D341Med (cell line): Measurements from ENCODE around the gene MAN1A1.
"Not testable (repeated sequence)": the region's sequence is repeated elsewhere in the genome, so short reads cannot be mapped to it uniquely, and the experiment has no call there.

Source experiments
- DNase-seq: peaks from one replicate; pipeline ENCODE4 v3.0.0; 2012; ENCODE audit warnings: low spot score

The MAN1A1 gene

GRCh38 chr6:119170447-119171087, 179.0 kb downstream of the MAN1A1 start:
- no peak for DNase-seq

GRCh38 chr6:119170103-119170446, 179.5 kb downstream of the MAN1A1 start:
- no peak for DNase-seq

- DNase-seq = not testable (repeated sequence)
These were observed 180.2 kb downstream of the MAN1A1 start for GRCh38 chr6:119169355-119169754.

GRCh38 chr6:119166024-119166784, 183.4 kb downstream of the MAN1A1 start:
- no peak for DNase-seq

- no peak for DNase-seq
These were observed 186.6 kb downstream of the MAN1A1 start for GRCh38 chr6:119163006-119163405.

- DNase-seq = no peak
These were observed 187.3 kb downstream of the MAN1A1 start for GRCh38 chr6:119162134-119162775.

- DNase-seq = peak; percentile 67
These were observed 188.1 kb downstream of the MAN1A1 start for GRCh38 chr6:119161438-119161837.

- no peak for DNase-seq
These were observed 188.7 kb downstream of the MAN1A1 start for GRCh38 chr6:119160911-119161310.

GRCh38 chr6:119158057-119158848, 191.3 kb downstream of the MAN1A1 start:
- DNase-seq = no peak

- DNase-seq = no peak
These were observed 192.1 kb downstream of the MAN1A1 start for GRCh38 chr6:119157506-119157815.

GRCh38 chr6:119156757-119157505, 192.6 kb downstream of the MAN1A1 start:
- no peak for DNase-seq

GRCh38 chr6:119156082-119156481, 193.5 kb downstream of the MAN1A1 start:
- DNase-seq = not testable (repeated sequence)

- DNase-seq = no peak
These were observed 197.4 kb downstream of the MAN1A1 start for GRCh38 chr6:119152187-119152586.

- no peak for DNase-seq
These were observed 200.6 kb downstream of the MAN1A1 start for GRCh38 chr6:119148825-119149525.

GRCh38 chr6:119148098-119148824, 201.3 kb downstream of the MAN1A1 start:
- DNase-seq = peak; percentile 64

- DNase-seq = no peak
These were observed 202.2 kb downstream of the MAN1A1 start for GRCh38 chr6:119147101-119148053.

GRCh38 chr6:119145111-119145510, 204.4 kb downstream of the MAN1A1 start:
- DNase-seq = no peak

GRCh38 chr6:119142637-119143036, 206.9 kb downstream of the MAN1A1 start:
- DNase-seq = no peak

- no peak for DNase-seq
These were observed 207.5 kb downstream of the MAN1A1 start for GRCh38 chr6:119142041-119142440.
